Left renal cortex interstitium (tissue), 4 donors: ENCODE measurements around the gene PDE1A. TPM values are rescaled to one million over a fixed set of nuclear protein-coding genes. Genes with fewer than 3 reads are reported as not detected.
A peak's percentile ranks its signal among the peaks of the same experiment; 100 is the strongest.
"Not testable (repeated sequence)": the region's sequence is repeated elsewhere in the genome, so short reads cannot be mapped to it uniquely, and the experiment has no call there.

Experiments used
- DNase-seq, 4 donors: peaks; one replicate each; pipeline ENCODE4 v3.0.0-alpha.2; 2013; ENCODE audit warnings: low read depth in 4 of 4, low spot score in 2 of 4, missing footprints in 1 of 4
- polyA plus RNA-seq, 4 donors: library from polyadenylated mRNA; unstranded; fragments of 120-200 nt; gene quantifications; one replicate each; pipeline ENCODE4 v1.2.1, GENCODE V29; 2013; ENCODE audit not compliant: insufficient read length in 4 of 4

PDE1A gene
- polyA plus RNA-seq, 4 donors = 16.9 to 24.5 (median 20.7) TPM

GRCh38 chr2:182412858-182413257 lies 14.0 kb downstream of the PDE1A start:
- no peak for DNase-seq

- no peak for DNase-seq
These were observed 16.7 kb downstream of the PDE1A start for GRCh38 chr2:182410120-182410519.

- no peak for DNase-seq
These were observed 20.6 kb downstream of the PDE1A start for GRCh38 chr2:182406221-182406620.

GRCh38 chr2:182404975-182405561 lies 21.8 kb downstream of the PDE1A start:
- no peak for DNase-seq

GRCh38 chr2:182404092-182404491 lies 22.7 kb downstream of the PDE1A start:
- DNase-seq = no peak

- DNase-seq = no peak
These were observed 33.5 kb downstream of the PDE1A start for GRCh38 chr2:182393270-182393760.

- no peak for DNase-seq
These were observed 35.4 kb downstream of the PDE1A start for GRCh38 chr2:182391443-182391842.

GRCh38 chr2:182386267-182386880 lies 40.5 kb downstream of the PDE1A start:
- not testable (repeated sequence) for DNase-seq

GRCh38 chr2:182384860-182385259 lies 42.0 kb downstream of the PDE1A start:
- DNase-seq = no peak

GRCh38 chr2:182381225-182381624 lies 45.6 kb downstream of the PDE1A start:
- DNase-seq = no peak

- peak in 3 of 4 donors; percentile 56 to 66 (median 57) for DNase-seq
These were observed 47.6 kb downstream of the PDE1A start for GRCh38 chr2:182379241-182379640.

GRCh38 chr2:182378759-182379158 lies 48.1 kb downstream of the PDE1A start:
- no peak for DNase-seq

GRCh38 chr2:182377467-182377866 lies 49.4 kb downstream of the PDE1A start:
- no peak for DNase-seq

- no peak for DNase-seq
These were observed 51.0 kb downstream of the PDE1A start for GRCh38 chr2:182375862-182376261.

- DNase-seq = no peak
These were observed 54.2 kb downstream of the PDE1A start for GRCh38 chr2:182372661-182373060.

- DNase-seq = no peak
These were observed 57.8 kb downstream of the PDE1A start for GRCh38 chr2:182368996-182369395.

GRCh38 chr2:182368446-182368845 lies 58.4 kb downstream of the PDE1A start:
- DNase-seq = no peak

GRCh38 chr2:182367401-182367800 lies 59.4 kb downstream of the PDE1A start:
- DNase-seq = no peak

GRCh38 chr2:182366628-182367027 lies 60.2 kb downstream of the PDE1A start:
- DNase-seq = no peak

- DNase-seq = no peak
These were observed 61.0 kb downstream of the PDE1A start for GRCh38 chr2:182365855-182366254.

GRCh38 chr2:182361477-182361876 lies 65.4 kb downstream of the PDE1A start:
- no peak for DNase-seq

GRCh38 chr2:182360663-182361260 lies 66.1 kb downstream of the PDE1A start:
- DNase-seq = no peak
